ENCODE data around the gene TNNT2.

The TNNT2 gene

GRCh38 chr1:201335901-201336300 is 41.6 kb downstream of the TNNT2 start:
- DNase-seq = no peak

DNA sequence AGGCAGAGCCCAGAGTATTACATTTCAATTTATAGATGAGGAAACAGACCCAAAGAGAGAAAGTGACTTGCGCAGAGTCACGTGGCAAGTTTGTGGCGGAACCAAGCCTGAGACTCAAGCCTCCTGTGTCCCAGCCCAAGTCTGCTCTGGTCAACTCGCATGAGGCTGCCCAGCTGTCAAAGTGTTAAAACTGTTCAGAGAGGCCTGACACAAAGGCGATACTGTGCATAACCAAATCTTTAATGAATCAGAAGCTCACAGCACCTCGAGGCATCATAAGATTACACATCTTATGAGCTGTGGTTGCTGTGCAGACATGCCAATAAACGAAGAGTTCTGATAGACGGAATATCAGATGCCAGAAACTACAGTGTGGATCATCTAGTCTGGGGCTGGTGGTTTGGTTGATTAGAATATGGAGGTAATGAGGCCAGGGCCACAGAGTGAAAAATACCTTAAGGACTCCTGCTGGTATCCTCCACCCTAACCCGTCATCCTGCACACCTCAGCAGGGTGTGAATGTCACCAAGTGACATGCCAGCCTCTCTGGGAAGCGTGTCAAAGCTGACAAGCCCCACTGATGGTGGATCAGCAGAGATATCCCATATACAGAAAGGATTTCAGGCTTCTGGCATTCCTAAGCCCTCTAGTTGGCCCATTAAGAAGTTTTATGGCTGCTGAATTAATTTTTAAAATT is 42.2 kb downstream of the TNNT2 start:
- no peak for DNase-seq

GRCh38 chr1:201334325-201335173 is 42.9 kb downstream of the TNNT2 start:
- DNase-seq = no peak

DNA sequence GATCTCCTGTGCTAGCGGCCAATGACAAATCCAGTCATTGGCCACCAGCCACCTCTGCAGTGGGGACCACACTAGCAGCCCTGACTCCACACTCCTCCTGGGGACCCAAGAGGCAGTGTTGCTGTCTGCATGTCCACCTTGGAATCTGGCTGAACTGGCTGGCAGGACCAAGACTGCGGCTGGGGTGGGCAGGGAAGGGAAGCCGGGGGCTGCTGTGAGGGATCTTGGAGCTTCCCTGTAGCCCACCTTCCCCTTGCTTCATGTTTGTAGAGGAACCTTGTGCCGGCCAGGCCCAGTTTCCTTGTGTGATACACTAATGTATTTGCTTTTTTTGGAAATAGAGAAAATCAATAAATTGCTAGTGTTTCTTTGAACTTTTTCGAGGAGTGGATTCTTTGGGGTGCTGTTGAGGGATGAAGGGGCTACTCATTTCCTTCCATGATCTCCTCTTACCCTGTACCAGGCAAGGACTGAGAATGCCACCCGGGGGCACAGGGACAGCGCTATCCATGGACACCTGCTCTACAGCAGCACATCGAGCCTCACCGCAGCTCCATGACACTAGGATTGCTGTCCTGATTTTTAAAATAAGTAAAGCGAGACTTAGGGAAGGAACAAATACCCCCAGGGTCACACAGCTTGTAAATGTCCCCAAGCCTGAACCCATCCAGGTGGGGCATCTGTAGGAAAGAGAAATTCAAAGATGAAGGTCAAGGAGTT is 44.7 kb downstream of the TNNT2 start:
- DNase-seq = no peak

DNA sequence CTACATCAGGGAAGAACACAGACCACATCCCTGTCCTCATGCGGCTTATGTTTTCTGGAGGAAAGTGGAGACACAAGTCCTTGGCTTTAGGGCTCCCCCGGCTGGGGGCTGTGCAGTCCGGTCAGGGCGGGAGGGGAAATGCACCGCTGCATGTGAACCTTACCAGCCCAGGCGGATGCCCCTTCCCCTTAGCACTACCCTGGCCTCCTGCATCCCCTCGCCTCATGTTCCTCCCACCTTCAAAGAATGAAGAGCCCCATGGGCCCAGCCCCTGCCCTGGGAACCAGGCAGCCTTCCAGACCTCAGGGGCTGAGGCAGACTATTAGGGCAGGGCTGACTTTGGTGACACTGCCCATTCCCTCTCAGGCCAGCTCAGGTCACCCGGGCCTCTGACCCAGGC is 45.5 kb downstream of the TNNT2 start:
- DNase-seq = no peak

- no peak for DNase-seq
These were observed 46.3 kb downstream of the TNNT2 start for GRCh38 chr1:201331166-201331565.

- DNase-seq = no peak
These were observed 46.9 kb downstream of the TNNT2 start for GRCh38 chr1:201330541-201330940.

- DNase-seq = no peak
These were observed 47.7 kb downstream of the TNNT2 start for GRCh38 chr1:201329801-201330200.

GRCh38 chr1:201329286-201329685 is 48.2 kb downstream of the TNNT2 start:
- no peak for DNase-seq

DNA sequence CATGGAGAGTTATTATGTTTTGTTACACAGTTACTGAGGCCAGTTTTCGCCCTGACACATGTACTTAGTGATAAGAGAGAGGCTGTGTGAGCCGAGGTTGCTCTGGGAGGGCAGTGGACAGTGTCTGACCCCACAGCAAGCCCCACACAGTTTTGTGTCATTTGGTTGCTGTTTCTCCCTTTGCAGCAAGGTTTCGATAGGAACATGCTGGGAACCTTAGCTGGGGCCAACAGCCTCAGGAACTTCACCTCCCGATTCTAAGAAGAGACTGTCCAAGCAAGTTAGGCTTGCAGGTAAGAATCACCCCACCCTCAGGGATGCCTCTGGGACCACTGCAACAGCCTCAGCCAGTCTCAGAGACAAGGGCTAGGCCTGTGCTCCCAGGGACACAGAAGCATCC is 48.9 kb downstream of the TNNT2 start:
- no peak for DNase-seq

DNA sequence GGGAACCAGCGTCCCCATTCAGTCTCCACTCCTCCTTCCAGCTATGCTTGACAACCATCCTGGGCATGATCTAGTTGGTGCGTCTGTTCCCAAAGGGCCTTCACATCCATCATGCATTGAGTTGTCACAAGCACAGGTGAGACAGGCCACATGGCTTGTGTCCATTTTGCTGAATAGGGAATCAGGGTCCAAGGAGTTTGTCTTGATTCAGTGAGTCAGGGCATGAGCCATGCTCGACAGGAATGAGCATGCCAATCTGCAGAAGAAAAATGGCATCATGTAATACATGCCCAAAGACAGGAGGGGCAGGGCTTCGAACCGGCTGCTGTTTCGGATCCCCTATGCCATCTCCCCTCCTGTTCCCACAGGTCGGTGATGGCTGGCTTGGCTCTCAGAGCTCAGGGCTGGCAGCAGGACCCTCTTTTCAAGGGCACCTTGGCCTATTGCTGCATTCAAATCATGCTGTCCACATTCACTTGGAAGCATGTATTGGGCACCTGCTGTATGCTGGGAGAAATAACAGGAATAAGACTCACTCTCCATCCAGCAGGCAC is 49.7 kb downstream of the TNNT2 start:
- no peak for DNase-seq

DNA sequence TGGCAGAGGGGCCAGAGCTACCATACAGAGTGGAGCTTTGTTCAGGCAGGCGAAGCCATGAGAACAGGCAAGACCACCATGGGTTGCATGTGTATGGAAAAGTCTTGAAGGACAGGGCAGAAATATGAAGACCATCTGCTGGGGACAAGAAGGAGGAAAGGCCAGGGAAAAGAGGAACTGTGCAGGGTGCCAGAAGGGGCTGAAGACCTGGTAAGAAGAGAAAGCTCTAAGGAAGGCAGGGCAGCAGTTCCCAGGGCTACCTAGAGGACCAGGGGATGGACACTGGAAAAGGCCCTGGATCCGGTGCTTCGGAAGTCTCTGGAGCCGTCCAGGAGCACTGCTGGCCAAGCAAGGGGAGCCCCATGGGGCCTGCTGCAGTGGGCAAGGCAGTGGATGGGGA is 50.8 kb downstream of the TNNT2 start:
- DNase-seq = no peak

GRCh38 chr1:201325678-201326060 is 51.8 kb downstream of the TNNT2 start:
- DNase-seq = no peak

- no peak for DNase-seq
These were observed 52.4 kb downstream of the TNNT2 start for GRCh38 chr1:201324821-201325677.

- no peak for DNase-seq
These were observed 53.2 kb downstream of the TNNT2 start for GRCh38 chr1:201324306-201324705.

- DNase-seq = no peak
These were observed 54.6 kb downstream of the TNNT2 start for GRCh38 chr1:201322653-201323510.

DNA sequence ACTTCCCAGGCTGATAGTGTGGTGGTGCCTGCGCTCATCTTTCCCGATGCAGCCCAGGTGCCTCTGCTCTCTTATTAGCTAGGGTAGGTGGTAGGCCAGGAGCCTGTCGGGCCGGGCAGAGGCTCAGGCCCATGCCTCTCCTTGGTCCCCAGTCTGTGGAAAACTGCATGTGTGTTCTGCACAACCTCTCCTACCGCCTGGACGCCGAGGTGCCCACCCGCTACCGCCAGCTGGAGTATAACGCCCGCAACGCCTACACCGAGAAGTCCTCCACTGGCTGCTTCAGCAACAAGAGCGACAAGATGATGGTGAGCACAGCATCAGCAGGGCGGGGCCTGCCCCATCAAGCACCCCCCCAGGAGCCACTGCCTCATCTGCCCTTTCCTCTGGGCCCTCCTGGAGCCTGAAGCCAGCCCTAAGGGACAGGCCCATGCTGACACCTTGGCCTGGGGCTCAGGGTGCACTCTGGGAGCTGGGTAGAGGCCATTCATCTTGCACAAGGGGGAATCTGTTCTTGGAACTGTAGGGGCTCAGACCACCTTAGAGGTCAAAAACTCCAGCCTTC is 55.6 kb downstream of the TNNT2 start:
- DNase-seq = no peak

DNA sequence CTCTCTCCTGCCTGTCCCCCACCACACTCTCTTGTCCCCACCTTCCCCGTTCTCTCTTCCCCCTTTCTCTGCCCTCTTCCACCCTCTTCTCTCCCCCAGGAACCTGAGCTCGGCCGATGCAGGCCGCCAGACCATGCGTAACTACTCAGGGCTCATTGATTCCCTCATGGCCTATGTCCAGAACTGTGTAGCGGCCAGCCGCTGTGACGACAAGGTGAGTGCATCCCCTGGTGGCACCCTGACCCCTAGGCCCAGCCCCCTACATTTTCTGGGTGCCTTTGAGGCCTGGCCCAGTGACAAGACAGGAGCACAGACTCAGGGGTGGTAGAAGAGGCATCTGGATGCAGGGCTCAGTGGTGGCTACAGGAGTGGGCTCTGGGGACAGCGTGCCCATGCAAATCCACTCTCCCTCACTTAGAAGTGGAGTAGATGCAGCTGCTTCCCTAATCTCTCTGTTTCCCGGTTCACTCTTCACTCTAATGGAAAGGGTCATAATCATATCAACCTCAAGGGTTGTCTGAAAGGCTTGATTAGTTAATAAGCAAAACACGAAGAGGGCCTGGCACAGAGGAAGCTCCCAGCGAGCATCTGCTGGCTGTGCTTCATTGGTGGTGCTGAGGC is 57.2 kb downstream of the TNNT2 start:
- no peak for DNase-seq

DNA sequence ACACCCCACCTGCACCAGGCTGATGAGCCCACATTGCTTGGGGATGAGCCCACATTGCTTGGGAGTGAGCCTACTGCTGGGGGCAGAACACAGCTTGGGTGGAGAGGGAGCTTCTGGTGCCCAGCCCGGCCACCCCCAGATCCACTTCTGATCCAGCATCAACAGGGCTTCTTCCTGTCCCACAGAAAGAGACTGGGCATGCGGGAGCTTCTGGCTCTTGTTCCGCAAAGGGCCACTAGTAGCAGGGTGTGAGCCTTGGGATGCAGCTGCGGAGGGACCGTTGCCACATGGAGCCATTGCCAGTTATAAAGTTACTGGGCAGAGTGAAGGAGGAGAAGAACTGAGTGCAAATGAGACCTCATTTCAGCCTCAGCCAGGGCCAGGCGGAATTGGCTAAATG is 57.8 kb downstream of the TNNT2 start:
- DNase-seq = no peak

All from amygdala (tissue), 56 donors.